Measurements from ENCODE around the gene DDX24. TPM values are rescaled to one million over a fixed set of nuclear protein-coding genes. Genes with fewer than 3 reads are reported as not detected.

DDX24 gene
- total RNA-seq, 1 donor from 2014 or later, result 65.8 TPM

DNA sequence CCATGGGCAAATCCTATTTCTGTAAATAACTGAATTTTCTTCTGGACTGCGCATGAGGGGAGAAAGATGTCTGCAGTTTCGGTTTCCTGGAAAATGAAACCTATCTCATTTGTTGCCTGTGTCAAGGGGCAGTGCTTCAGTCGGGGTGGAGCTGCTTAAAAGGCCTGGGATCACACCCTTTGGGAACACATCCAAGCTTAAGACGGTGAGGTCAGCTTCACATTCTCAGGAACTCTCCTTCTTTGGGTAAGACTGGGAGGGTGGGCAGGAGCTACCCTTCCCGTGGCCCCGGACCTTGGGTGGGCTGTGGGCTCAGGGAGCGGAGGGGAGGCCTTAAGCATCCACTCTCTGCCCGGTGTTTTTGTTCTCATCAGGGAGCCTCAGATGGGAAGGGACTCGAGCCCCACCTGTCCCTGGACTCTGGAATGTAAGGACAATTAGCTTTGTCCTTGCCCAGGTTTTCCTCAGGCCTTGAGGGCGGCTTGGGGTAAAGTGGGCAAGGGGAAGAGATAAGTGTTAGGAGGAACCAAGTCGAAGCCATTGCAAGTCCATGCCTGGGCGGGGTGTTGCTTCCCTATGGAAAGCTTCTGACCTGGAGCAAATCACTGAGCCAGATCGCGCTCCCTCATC is 29.7 kb upstream of the DDX24 start, which contains the start of gene IFI27:
IFI27 (plus strand) TSS at position 185 of the 630 bp plus-strand sequence.
- H3K27me3 ChIP-seq (ENCODE audit: control insufficient read depth, insufficient read depth, low read length), result no peaks in the 10 kb centered on the region
- no peak for TF ChIP-seq CTCF (IDR thresholded peaks at IDR 0.05; ENCODE audit: insufficient read depth, low read length, severe bottlenecking)
- DNase-seq (ENCODE audit: low read depth), result peak; percentile 50
- FAIRE-seq, result peak; percentile 86
- no peaks in the 10 kb centered on the region for H3K36me3 ChIP-seq (ENCODE audit: control insufficient read depth, insufficient read depth, low read length)
- H3K4me3 ChIP-seq (ENCODE audit: low read depth, low read length), result no peak within 1 kb of the TSS

GRCh38 chr14:94109915-94110250 is 28.9 kb upstream of the DDX24 start:
- H3K27me3 ChIP-seq (ENCODE audit: control insufficient read depth, insufficient read depth, low read length), result no peaks in the 10 kb centered on the region
- H3K4me3 ChIP-seq (ENCODE audit: low read depth, low read length), result no peak overlapping the region
- no peak for TF ChIP-seq CTCF (IDR thresholded peaks at IDR 0.05; ENCODE audit: insufficient read depth, low read length, severe bottlenecking)
- no peaks in the 10 kb centered on the region for H3K36me3 ChIP-seq (ENCODE audit: control insufficient read depth, insufficient read depth, low read length)
- FAIRE-seq (no peak), DNase-seq (ENCODE audit: low read depth) (no peak)

DNA sequence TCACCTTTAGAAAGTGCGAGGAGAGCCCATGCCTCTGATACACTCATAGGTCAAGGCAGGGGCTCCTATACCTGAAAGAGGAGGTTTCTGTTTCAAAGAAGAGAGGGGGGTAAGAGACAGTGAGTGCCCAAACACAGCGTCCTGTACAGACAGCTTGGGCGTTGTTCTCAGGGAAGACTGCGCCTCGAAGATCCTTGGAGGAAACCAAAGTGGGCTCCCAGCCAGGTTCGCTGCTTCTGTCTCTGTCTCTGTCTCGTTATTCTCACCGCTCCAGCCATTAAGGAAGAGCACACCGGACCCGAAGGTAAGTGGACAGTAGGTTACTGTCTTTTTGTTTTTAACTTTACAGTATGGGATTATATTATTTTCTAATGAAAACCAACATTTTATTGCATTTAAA is 23.7 kb upstream of the DDX24 start:
- FAIRE-seq, result no peak

GRCh38 chr14:94103554-94104150 is 22.6 kb upstream of the DDX24 start:
- peak; percentile 73 for FAIRE-seq
- TF ChIP-seq CTCF (IDR thresholded peaks at IDR 0.05; ENCODE audit: insufficient read depth, low read length, severe bottlenecking), result no peak
- no peaks in the 10 kb centered on the region for H3K27me3 ChIP-seq (ENCODE audit: control insufficient read depth, insufficient read depth, low read length)
- DNase-seq (ENCODE audit: low read depth), result no peak
- H3K4me3 ChIP-seq (ENCODE audit: low read depth, low read length), result no peak overlapping the region
- H3K36me3 ChIP-seq (ENCODE audit: control insufficient read depth, insufficient read depth, low read length), result no peaks in the 10 kb centered on the region

More for the DNA sequence above, 23.7 kb upstream of the DDX24 start:
- H3K4me3 ChIP-seq (ENCODE audit: low read depth, low read length), result no peak overlapping the region
- no peaks in the 10 kb centered on the region for H3K36me3 ChIP-seq (ENCODE audit: control insufficient read depth, insufficient read depth, low read length)
- no peaks in the 10 kb centered on the region for H3K27me3 ChIP-seq (ENCODE audit: control insufficient read depth, insufficient read depth, low read length)
- TF ChIP-seq CTCF (IDR thresholded peaks at IDR 0.05; ENCODE audit: insufficient read depth, low read length, severe bottlenecking), result no peak
- no peak for DNase-seq (ENCODE audit: low read depth)

DNA sequence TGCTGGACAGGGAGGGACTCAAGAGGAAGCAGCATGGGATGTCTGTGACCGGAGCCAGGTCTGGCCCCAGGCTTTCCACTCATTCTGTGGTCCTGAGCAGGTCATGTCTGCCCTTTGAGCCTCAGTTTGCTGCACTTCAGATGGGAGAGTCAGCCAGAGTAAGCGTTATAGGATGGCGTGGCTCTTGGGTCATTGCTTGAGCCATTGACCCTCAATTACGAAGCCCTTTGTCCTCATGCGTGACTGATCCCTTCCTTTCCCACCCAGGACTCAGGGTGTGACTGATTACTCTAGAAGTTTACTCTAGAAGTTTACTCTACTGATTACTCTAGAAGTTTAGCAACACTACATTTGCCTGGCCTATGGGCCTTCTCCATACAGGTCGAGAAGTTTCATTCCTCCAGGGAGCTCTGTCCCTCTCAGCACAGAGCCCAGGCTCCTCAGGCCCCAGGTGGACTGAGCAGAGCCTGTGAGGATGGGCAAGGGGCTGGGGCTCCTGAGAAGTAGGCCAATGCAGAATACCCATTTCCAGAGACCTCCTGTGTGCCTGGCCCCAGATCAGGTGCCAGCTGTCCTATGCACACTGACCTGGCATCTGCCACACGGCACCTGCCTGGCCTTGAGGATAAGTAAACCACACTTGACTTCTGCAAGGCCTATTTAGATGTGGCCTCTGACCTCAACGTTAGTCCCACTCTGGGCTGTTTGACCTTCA is 21.9 kb upstream of the DDX24 start:
- DNase-seq (ENCODE audit: low read depth), result no peak
- H3K27me3 ChIP-seq (ENCODE audit: control insufficient read depth, insufficient read depth, low read length), result no peaks in the 10 kb centered on the region
- no peaks in the 10 kb centered on the region for H3K36me3 ChIP-seq (ENCODE audit: control insufficient read depth, insufficient read depth, low read length)
- TF ChIP-seq CTCF (IDR thresholded peaks at IDR 0.05; ENCODE audit: insufficient read depth, low read length, severe bottlenecking), result no peak
- no peak overlapping the region for H3K4me3 ChIP-seq (ENCODE audit: low read depth, low read length)
- peak; percentile 72 for FAIRE-seq
